Measurements from ENCODE around the gene ICAM5.
"Not testable (repeated sequence)": the region's sequence is repeated elsewhere in the genome, so short reads cannot be mapped to it uniquely, and the experiment has no call there.

Gene ICAM5, protein sequence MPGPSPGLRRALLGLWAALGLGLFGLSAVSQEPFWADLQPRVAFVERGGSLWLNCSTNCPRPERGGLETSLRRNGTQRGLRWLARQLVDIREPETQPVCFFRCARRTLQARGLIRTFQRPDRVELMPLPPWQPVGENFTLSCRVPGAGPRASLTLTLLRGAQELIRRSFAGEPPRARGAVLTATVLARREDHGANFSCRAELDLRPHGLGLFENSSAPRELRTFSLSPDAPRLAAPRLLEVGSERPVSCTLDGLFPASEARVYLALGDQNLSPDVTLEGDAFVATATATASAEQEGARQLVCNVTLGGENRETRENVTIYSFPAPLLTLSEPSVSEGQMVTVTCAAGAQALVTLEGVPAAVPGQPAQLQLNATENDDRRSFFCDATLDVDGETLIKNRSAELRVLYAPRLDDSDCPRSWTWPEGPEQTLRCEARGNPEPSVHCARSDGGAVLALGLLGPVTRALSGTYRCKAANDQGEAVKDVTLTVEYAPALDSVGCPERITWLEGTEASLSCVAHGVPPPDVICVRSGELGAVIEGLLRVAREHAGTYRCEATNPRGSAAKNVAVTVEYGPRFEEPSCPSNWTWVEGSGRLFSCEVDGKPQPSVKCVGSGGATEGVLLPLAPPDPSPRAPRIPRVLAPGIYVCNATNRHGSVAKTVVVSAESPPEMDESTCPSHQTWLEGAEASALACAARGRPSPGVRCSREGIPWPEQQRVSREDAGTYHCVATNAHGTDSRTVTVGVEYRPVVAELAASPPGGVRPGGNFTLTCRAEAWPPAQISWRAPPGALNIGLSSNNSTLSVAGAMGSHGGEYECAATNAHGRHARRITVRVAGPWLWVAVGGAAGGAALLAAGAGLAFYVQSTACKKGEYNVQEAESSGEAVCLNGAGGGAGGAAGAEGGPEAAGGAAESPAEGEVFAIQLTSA

DNA sequence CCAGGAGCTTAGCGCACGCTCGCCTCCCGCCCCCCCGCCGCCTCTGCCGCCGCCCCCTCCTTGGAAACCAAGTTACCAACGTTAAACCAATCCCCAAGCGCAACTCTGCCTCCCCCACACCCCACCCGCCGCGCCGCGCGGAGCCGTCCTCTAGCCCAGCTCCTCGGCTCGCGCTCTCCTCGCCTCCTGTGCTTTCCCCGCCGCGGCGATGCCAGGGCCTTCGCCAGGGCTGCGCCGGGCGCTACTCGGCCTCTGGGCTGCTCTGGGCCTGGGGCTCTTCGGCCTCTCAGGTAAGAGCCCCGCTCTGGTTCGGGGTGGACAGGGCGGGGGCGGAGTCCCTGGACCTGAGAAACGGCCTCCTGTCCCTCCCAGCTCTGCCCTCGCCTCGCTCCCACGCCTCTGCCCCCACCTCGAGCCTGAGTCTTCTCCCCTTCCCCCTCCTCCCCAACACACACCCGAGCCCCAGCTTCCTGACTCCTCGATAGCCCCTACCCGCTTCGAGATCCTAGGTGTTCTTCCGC is at the start of gene ICAM5:
Gene ICAM5, plus strand, starts transcription at position 117 of the 521 bp plus-strand sequence. Its CDS starts 92 bp downstream, at position 209.
- no peak for DNase-seq

DNA sequence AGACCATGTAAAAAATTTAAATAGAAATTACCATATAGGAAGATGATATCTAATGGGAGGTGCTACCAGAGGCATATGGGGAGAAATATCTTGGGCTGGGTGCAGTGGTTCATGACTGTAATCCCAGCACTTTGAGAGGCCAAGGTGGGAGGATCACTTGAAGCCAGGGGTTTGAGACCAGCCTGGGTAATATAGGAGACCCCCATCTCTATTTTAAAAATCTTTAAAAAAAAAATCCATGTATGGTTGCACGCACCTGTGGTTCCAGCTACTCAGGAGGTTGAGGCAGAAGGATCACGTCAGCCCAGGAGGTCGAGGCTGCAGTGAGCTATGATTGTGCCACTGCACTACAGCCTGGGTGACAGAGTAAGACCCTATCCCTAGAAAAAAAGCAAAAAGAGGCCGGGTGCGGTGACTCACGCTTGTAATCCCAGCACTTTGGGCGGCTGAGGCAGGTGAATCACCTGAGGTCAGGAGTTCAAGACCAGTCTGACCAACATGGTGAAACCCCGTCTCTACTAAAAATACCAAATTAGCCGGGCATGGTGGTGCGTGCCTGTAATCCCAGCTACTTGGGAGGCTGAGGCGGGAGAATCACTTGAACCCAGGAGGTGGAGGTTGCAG is 47.8 kb upstream of the ICAM5 start:
- DNase-seq: not testable (repeated sequence)

- DNase-seq: no peak
These were observed 46.1 kb upstream of the ICAM5 start for GRCh38 chr19:10243606-10244005.

DNA sequence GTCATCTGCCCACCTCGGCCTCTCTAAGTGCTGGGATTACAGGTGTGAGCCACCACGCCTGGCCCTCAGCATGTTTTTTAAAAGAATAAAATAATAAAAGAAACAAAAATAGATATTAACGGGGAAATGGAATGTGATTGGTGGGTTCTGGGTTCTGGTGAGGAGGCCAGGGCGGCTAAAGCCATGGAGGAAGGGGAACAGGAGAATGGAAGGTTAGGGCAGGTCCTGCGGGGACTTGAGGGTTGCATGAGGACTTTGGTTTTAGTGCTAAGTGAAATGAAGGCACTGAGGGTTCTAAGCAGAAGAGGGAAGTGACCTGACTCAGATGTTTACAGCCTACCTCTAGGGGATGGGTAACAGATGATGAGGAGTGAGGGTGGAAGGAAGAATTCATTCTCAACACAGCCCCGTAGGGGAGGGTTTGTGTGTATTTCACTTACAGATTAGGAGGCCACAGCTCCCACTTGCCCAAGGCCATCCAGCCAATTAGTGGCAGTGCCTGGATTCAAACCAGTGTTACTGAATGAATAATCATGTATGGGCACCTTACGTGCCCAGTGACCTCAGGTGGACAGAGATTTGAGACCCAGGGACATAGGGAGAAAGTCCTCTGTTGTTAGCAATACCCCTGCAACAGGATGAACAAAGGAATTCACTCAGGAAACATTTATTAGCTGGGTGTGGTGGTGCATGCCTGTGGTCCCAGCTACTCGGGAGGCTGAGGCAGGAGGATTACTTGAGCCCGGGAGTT is 44.4 kb upstream of the ICAM5 start:
- no peak for DNase-seq

- DNase-seq: no peak
These were observed 43.2 kb upstream of the ICAM5 start for GRCh38 chr19:10246511-10246910.

- DNase-seq: peak; percentile 98
These were observed 37.7 kb upstream of the ICAM5 start, which contains the start of gene MRPL4 for GRCh38 chr19:10251792-10252694. Gene MRPL4 (plus strand): TSS chr19:10252214. CDS start chr19:10252254, 40 bp downstream.

- DNase-seq: no peak
These were observed 37.0 kb upstream of the ICAM5 start for GRCh38 chr19:10252707-10253106.

DNA sequence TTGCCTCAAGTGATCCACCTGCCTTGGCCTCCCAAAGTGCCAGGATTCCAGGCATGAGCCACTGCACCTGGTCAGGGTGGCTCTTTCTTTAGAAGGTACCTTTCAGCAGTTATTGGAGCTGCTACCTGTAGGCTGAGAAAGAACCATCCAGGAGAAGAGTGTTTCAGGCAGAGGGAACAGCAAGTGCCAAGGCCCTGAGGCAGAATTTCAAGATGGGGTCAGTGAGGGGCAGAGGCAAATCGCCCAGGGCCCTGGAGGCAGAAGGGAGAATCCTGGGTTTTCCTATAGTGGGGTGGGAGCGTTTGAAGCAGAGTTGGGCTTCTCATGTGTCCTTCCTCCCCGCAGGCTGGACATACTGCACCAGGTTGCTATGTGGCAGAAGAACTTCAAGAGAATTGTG is 35.5 kb upstream of the ICAM5 start:
- no peak for DNase-seq

- no peak for DNase-seq
These were observed 34.4 kb upstream of the ICAM5 start for GRCh38 chr19:10255358-10255757.

DNA sequence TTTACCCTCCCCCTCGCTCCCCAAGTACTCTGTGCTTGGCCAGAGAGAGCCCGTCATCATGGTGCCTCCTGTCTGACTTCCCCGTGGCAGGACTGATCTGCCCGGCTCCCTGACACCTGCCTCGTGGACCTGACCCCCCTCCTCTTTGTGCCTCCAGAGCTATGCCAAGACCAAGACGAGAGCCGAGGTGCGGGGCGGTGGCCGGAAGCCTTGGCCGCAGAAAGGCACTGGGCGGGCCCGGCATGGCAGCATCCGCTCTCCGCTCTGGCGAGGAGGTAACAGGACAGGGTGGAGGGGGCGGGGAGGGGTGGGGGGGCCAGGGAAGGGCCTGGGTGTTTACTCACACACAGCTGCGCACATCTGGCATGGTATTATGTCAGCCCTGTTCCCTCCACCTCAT is 33.2 kb upstream of the ICAM5 start:
- no peak for DNase-seq

- DNase-seq: no peak
These were observed 32.7 kb upstream of the ICAM5 start for GRCh38 chr19:10256970-10257615.

GRCh38 chr19:10258080-10258710 is 31.6 kb upstream of the ICAM5 start:
- no peak for DNase-seq

DNA sequence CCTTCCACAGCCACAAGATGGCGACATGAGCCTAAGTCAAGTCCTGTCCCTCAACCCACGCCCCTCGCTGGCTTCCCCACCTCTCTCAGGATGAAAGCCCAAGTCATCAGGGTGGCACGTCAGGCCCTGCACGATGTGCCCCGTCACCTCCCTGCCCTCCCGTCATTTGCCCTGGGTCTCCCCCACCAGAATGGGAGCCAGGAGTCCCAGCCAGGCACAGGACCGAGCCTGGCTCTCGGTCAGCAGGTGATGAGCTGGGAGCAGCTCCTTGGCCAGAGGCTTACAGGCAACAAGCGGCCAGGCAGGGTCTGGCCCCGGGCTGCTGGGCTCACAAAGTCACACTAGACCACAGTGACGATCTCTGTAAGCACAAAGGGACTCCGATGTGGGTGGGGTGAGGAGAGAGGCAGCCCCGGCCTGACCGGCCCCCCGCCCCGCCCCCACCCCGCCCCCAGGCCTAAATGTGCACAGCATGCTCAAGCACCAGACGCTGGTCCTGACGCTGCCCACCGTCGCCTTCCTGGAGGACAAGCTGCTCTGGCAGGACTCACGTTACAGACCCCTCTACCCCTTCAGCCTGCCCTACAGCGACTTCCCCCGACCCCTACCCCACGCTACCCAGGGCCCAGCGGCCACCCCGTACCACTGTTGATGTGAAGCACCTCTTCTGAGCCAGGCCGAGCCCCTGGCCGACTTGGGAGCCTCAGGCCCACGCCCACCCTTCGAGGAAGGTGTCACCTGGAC is 30.4 kb upstream of the ICAM5 start:
- peak; percentile 58 for DNase-seq

DNA sequence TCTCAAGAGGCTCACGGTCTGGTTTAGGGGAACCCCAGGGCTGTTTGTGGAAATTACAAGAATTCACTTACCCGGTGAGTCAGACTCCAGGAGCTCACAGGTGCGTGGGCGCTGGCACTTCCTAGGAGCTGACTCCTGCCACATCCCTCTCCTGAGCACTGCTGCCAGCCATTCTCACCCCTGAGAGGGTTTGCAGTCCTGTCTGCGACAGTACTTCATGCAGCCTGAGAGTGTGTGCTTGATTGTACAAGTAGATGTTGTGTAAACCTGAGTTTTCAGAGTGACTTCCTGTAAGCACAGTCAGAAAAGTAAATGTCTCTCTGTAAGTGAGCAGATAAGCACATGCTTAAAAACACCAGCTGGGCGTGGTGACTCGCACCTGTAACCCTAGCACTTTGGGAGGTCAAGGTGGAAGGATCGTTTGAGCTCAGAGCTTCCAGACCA is 29.6 kb upstream of the ICAM5 start:
- peak; percentile 75 for DNase-seq

GRCh38 chr19:10262771-10263170 is 27.0 kb upstream of the ICAM5 start:
- DNase-seq: no peak

DNA sequence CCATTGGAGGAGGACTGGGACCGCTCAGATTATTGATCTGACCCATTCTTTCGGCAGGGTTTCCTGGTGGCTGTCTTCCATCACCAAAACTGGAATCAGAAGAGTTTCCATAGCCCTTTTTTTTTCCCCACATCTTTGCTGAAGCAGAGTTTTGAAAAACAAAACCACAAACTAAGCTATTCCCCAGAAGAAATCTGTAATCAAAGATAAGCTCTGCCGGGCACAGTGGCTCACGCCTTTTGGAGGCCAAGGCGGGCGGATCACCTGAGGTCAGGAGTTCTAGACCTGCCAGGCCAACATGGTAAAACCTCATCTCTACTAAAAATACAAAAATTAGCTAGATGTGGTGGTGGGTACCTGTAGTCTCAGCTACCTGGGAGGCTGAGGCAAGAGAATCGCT is 23.0 kb upstream of the ICAM5 start:
- DNase-seq: no peak

DNA sequence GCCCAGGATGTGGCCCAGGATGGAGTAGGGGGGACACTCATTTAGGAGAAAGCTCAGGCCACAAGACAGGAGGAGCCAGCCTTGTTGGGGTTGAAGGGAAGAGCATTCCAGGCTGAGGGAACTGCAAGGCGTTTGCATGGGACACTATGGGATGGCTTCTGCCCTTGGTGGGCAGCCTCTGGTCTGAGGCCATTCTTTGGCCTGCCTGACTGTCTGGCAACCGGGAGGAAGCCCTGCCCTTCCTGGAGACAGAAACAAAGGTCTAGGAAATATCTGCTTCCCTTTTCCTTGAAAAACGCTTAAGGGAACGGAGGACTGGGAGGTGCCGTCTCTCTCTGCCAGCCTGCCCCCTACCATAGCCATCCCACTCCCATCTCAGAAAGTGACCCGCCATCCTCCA is 21.7 kb upstream of the ICAM5 start:
- no peak for DNase-seq

DNA sequence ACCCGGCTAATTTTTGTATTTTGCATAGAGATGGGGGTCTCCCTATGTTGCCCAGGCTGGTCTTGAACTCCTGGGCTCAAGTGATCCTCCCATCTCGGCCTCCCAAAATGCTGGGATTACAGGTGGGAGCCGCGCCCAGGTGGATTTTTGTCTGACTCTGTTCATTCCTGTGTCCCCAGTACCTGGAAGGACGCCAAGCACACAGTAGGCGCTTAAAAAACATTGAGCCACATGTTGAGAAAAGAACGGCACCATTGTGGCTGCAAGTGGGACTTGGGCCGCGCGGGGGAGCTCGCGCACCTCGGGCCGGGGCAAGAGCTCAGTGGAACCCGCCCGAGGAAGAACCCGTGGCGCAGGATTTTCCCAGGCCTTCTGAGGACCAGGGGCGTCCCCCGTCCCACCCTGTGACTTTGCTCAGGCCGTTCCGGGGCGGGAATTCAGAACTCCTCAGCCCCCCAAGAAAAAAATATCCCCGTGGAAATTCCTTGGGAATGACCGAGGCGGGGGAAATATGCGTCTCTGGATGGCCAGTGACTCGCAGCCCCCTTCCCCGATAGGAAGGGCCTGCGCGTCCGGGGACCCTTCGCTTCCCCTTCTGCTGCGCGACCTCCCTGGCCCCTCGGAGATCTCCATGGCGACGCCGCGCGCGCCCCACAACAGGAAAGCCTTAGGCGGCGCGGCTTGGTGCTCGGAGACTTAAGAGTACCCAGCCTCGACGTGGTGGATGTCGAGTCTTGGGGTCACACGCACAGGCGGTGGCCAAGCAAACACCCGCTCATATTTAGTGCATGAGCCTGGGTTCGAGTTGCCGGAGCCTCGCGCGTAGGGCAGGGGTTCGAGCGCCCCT is 20.2 kb upstream of the ICAM5 start:
- DNase-seq: peak; percentile 38

Data from NCI-H2029 treated with DMSO at 0.1 percent for 48 hours (cell line).